GM23338 (cell line): Measurements from ENCODE around the gene LIMCH1. TPM values are rescaled to one million over a fixed set of nuclear protein-coding genes. Genes with fewer than 3 reads are reported as not detected.

Source experiments
- ATAC-seq: fragments of 200-7000 bp; cut with Tn5 transposase; 3 replicates; pipeline ENCODE4 v1.9.1; 2020
- DNase-seq: peaks from one replicate; pipeline ENCODE4 v3.0.0-alpha.2; 2015; ENCODE audit warnings: low spot score
- H2AFZ ChIP-seq: fragments of 200-600 bp; sonication (generic); 2 replicates; pipeline ENCODE4 v1.8.0; 2016; ENCODE audit warnings: antibody characterized with exemption, mild to moderate bottlenecking, moderate library complexity
- H3F3A ChIP-seq: fragments of 200-600 bp; sonication (generic); replicated peaks from 2 replicates; pipeline ENCODE4 v1.8.0; 2017; ENCODE audit warnings: antibody characterized with exemption, mixed run types, low read depth
- H3K27ac ChIP-seq: fragments of 200-600 bp; sonication (generic); 2 replicates; pipeline ENCODE4 v1.6.1; 2016; ENCODE audit warnings: low read depth
- H3K27me3 ChIP-seq: fragments of 200-600 bp; sonication (generic); 2 replicates; pipeline ENCODE4 v1.8.0; 2016; ENCODE audit warnings: mild to moderate bottlenecking, mixed run types, moderate library complexity; ENCODE audit not compliant: insufficient read depth
- H3K36me3 ChIP-seq: fragments of 200-600 bp; sonication (generic); 2 replicates; pipeline ENCODE4 v1.8.0; 2016; ENCODE audit warnings: mild to moderate bottlenecking; ENCODE audit not compliant: insufficient read depth
- H3K4me1 ChIP-seq: fragments of 200-600 bp; sonication (generic); 2 replicates; pipeline ENCODE4 v1.8.0; 2016; ENCODE audit warnings: mild to moderate bottlenecking, moderate library complexity; ENCODE audit not compliant: insufficient read depth
- H3K4me2 ChIP-seq: fragments of 200-600 bp; sonication (generic); 2 replicates; pipeline ENCODE4 v1.7.1; 2017; ENCODE audit warnings: mixed run types
- H3K4me3 ChIP-seq: fragments of 200-600 bp; sonication (generic); 2 replicates; pipeline ENCODE4 v1.6.1; 2016; ENCODE audit warnings: mixed run types
- H3K79me2 ChIP-seq: fragments of 200-600 bp; sonication (generic); replicated peaks from 2 replicates; pipeline ENCODE4 v1.8.0; 2017; ENCODE audit warnings: mild to moderate bottlenecking; ENCODE audit not compliant: insufficient read depth
- H3K9me2 ChIP-seq: fragments of 200-600 bp; sonication (generic); 2 replicates; pipeline ENCODE4 v1.8.0; 2017; ENCODE audit not compliant: insufficient read depth
- H4K20me1 ChIP-seq: fragments of 200-600 bp; sonication (generic); replicated peaks from 2 replicates; pipeline ENCODE4 v1.8.0; 2017; ENCODE audit warnings: mild to moderate bottlenecking; ENCODE audit not compliant: insufficient read depth
- H3K27ac Mint-ChIP-seq: 2 replicates; pipeline ENCODE4 v1.8.0; 2020; ENCODE audit warnings: inconsistent platforms, mild to moderate bottlenecking, moderate library complexity, mixed read lengths
- H3K27me3 Mint-ChIP-seq: 3 replicates; pipeline ENCODE4 v1.8.0; 2022; ENCODE audit warnings: low read depth, mild to moderate bottlenecking, moderate library complexity, mixed read lengths, inconsistent platforms; ENCODE audit not compliant: insufficient read depth, poor library complexity
- H3K36me3 Mint-ChIP-seq: 3 replicates; pipeline ENCODE4 v1.8.0; 2021; ENCODE audit warnings: low read depth, mild to moderate bottlenecking, inconsistent platforms, moderate library complexity, mixed read lengths
- H3K4me1 Mint-ChIP-seq: 3 replicates; pipeline ENCODE4 v1.8.0; 2020; ENCODE audit warnings: mild to moderate bottlenecking, inconsistent platforms, mixed read lengths
- H3K4me3 Mint-ChIP-seq: 3 replicates; pipeline ENCODE4 v1.8.0; 2021; ENCODE audit warnings: moderate library complexity, mild to moderate bottlenecking, inconsistent platforms, mixed read lengths
- H3K9me3 Mint-ChIP-seq: 3 replicates; pipeline ENCODE4 v1.8.0; 2020; ENCODE audit warnings: moderate library complexity, mild to moderate bottlenecking, inconsistent platforms, mixed read lengths
- CREB1 ChIP-seq: fragments of 250-450 bp; sonication (Bioruptor Pico); IDR thresholded peaks from 2 replicates; pipeline ENCODE4 v1.5.0; 2020; ENCODE audit warnings: low read depth, mild to moderate bottlenecking, moderate library complexity
- CTCF ChIP-seq, 2 experiments: fragments of 200-600 bp in 1 of 2; sonication (generic) in 1 of 2; conservative IDR thresholded peaks; 2 replicates each; pipeline versions ENCODE4 v1.5.1 to v1.6.1; 2016 to 2017; ENCODE audit warnings: antibody characterized with exemption in 2 of 2, low read depth in 2 of 2, mild to moderate bottlenecking in 2 of 2, moderate library complexity in 1 of 2
- ETS1 ChIP-seq: IDR thresholded peaks from 2 replicates; pipeline ENCODE4 v1.6.1; 2016; ENCODE audit warnings: antibody characterized with exemption
- EZH2 ChIP-seq: fragments of 200-600 bp; sonication (generic); IDR thresholded peaks from one replicate; pipeline ENCODE4 v1.8.0; 2017; ENCODE audit warnings: antibody characterized with exemption, mild to moderate bottlenecking, low read depth; ENCODE audit not compliant: unreplicated experiment
- EZH2phosphoT487 ChIP-seq: fragments of 200-600 bp; sonication (generic); IDR thresholded peaks from one replicate; pipeline ENCODE4 v1.8.1; 2018; ENCODE audit warnings: antibody characterized with exemption; ENCODE audit not compliant: unreplicated experiment
- JUNB ChIP-seq: IDR thresholded peaks from one replicate; pipeline ENCODE4 v1.6.1; 2016; ENCODE audit warnings: antibody characterized with exemption; ENCODE audit not compliant: unreplicated experiment
- NANOG ChIP-seq: IDR thresholded peaks from 2 replicates; pipeline ENCODE4 v1.6.1; 2016; ENCODE audit warnings: antibody characterized with exemption, borderline replicate concordance
- POLR2AphosphoS5 ChIP-seq: IDR thresholded peaks from 2 replicates; pipeline ENCODE4 v1.6.1; 2016; ENCODE audit warnings: antibody characterized with exemption, low read depth
- REST ChIP-seq: IDR thresholded peaks from one replicate; pipeline ENCODE4 v1.6.1; 2018; ENCODE audit warnings: antibody characterized with exemption; ENCODE audit not compliant: unreplicated experiment
- STAT1 ChIP-seq: IDR thresholded peaks from one replicate; pipeline ENCODE4 v1.6.1; 2016; ENCODE audit warnings: antibody characterized with exemption; ENCODE audit not compliant: unreplicated experiment
- ZNF114 ChIP-seq: fragments of 250-450 bp; sonication (Bioruptor Pico); IDR thresholded peaks from 2 replicates; pipeline ENCODE4 v1.5.0; 2020; ENCODE audit warnings: mild to moderate bottlenecking, moderate library complexity
- ZNF331 ChIP-seq: fragments of 250-450 bp; sonication (Bioruptor Pico); IDR thresholded peaks from 2 replicates; pipeline ENCODE4 v1.5.0; 2020; ENCODE audit warnings: low read depth, mild to moderate bottlenecking, moderate library complexity
- ZNF462 ChIP-seq: fragments of 250-450 bp; sonication (Bioruptor Pico); IDR thresholded peaks from 2 replicates; pipeline ENCODE4 v1.5.0; 2020; ENCODE audit warnings: mild to moderate bottlenecking, moderate library complexity
- polyA plus RNA-seq: library from polyadenylated mRNA; unstranded; fragments of >200 nt; fragmentation: Nextera tagmentation; extraction: Ambion mirVana; gene quantifications from 2 replicates; pipeline ENCODE4 v1.2.1, GENCODE V29; 2016
- total RNA-seq: library from RNA; depleted of rRNA; stranded (reverse); fragments of >200 nt; shearing (Covaris generic); gene quantifications from 2 replicates; pipeline ENCODE4 v1.2.3, GENCODE V29; 2014

Gene LIMCH1
- total and polyA plus RNA-seq, 2 experiments from 2014 or later, result 1.5 TPM

GRCh38 chr4:41741354-41741753 lies 203.4 kb downstream of the LIMCH1 start:
- Mint-ChIP-seq H3K27ac (no peak overlapping the region), H3K4me3 (no peak overlapping the region), H3K4me1 (peaks cover 16% of the 10 kb centered on the region), H3K9me3 (peaks cover 13% of the 10 kb centered on the region; the same call in 2 of the 3 replicates), H3K36me3 (no peaks in the 10 kb centered on the region; the same call in 2 of the 3 replicates), H3K27me3 (peaks cover 64% of the 10 kb centered on the region)
- no peak for DNase-seq
- Histone ChIP-seq H3K4me2 (no peak overlapping the region), H3K4me1 (peaks cover 17% of the 10 kb centered on the region), H3K4me3 (no peak overlapping the region), H3K79me2 (no peaks in the 10 kb centered on the region), H3F3A (peaks cover 4% of the 10 kb centered on the region; the same call in 1 of the 2 replicates), H4K20me1 (peaks cover 7% of the 10 kb centered on the region), H2AFZ (no peak overlapping the region), H3K9me2 (no peaks in the 10 kb centered on the region), H3K27ac (no peak overlapping the region), H3K27me3 (peaks cover 83% of the 10 kb centered on the region), H3K36me3 (no peaks in the 10 kb centered on the region)
- ATAC-seq, result no peak
- no peak for TF ChIP-seq NANOG
- no peak for TF ChIP-seq ZNF462 (CRISPR knock-in tag)
- no peak for TF ChIP-seq ZNF331 (CRISPR knock-in tag)
- TF ChIP-seq JUNB, result no peak
- no peak for TF ChIP-seq EZH2
- TF ChIP-seq REST, result no peak
- no peak for TF ChIP-seq POLR2AphosphoS5
- TF ChIP-seq ZNF114, result no peak
- TF ChIP-seq CTCF (conservative IDR thresholded peaks at IDR 0.05; ENCODE audit: low read depth in 2 of 2), result no peak
- no peak for TF ChIP-seq ETS1
- TF ChIP-seq CREB1 (CRISPR knock-in tag), result no peak
- TF ChIP-seq STAT1, result no peak
- no peak for TF ChIP-seq EZH2phosphoT487
